K562 (cell line): ENCODE data around the gene CNIH4. TPM values are rescaled to one million over a fixed set of nuclear protein-coding genes. Genes with fewer than 3 reads are reported as not detected.

ENCODE experiments used
- HDGF ChIP-seq: fragments of 450-650 bp; IDR thresholded peaks from 2 replicates; pipeline ENCODE4 v1.6.1; 2016
- KLF13 ChIP-seq: fragments of 450-650 bp; IDR thresholded peaks from 2 replicates; pipeline ENCODE4 v1.6.1; 2016; ENCODE audit warnings: missing genetic modification characterization, low read depth, mild to moderate bottlenecking, missing compliant biosample characterization, moderate library complexity, borderline replicate concordance
- KLF16 ChIP-seq: IDR thresholded peaks from 2 replicates; pipeline ENCODE4 v1.6.1; 2016; ENCODE audit warnings: antibody characterized with exemption
- MYBL2 ChIP-seq, 2 experiments: fragments of 450-650 bp in 1 of 2; sonication (generic) in 1 of 2; formaldehyde crosslinking in 1 of 2; IDR thresholded peaks; 2 replicates each; pipeline versions ENCODE4 v1.6.1 to v1.8.1; 2017 to 2022; ENCODE audit warnings: borderline replicate concordance in 1 of 2, inconsistent platforms in 1 of 2, low read depth in 1 of 2, mild to moderate bottlenecking in 1 of 2, missing genetic modification reagents in 1 of 2, moderate library complexity in 1 of 2
- NONO ChIP-seq, 2 experiments: fragments of 200-400 bp in 1 of 2; fragments of 450-650 bp in 1 of 2; formaldehyde crosslinking in 1 of 2; IDR thresholded peaks; 2 replicates each; pipeline ENCODE4 v1.6.1; 2017; ENCODE audit warnings: low read depth in 2 of 2, mild to moderate bottlenecking in 2 of 2, moderate library complexity in 2 of 2, low read length in 1 of 2
- NR1H2 ChIP-seq: sonication (generic); formaldehyde crosslinking; IDR thresholded peaks from 2 replicates; pipeline ENCODE4 v1.4.0; 2020; ENCODE audit warnings: mild to moderate bottlenecking, missing genetic modification reagents
- NR3C1 ChIP-seq: sonication (generic); formaldehyde crosslinking; IDR thresholded peaks from 2 replicates; pipeline ENCODE4 v1.8.1; 2022; ENCODE audit warnings: missing genetic modification reagents
- POLR2G ChIP-seq: fragments of 200-400 bp; formaldehyde crosslinking; IDR thresholded peaks from 2 replicates; pipeline ENCODE4 v1.6.1; 2017; ENCODE audit warnings: low read depth, mild to moderate bottlenecking, antibody characterized with exemption, low read length, moderate library complexity
- SMARCC2 ChIP-seq: fragments of 450-650 bp; IDR thresholded peaks from 2 replicates; pipeline ENCODE4 v1.6.1; 2017; ENCODE audit warnings: antibody characterized with exemption, moderate library complexity, mild to moderate bottlenecking, low read depth
- SRSF1 ChIP-seq: fragments of 200-400 bp; formaldehyde crosslinking; IDR thresholded peaks from 2 replicates; pipeline ENCODE4 v1.6.1; 2017; ENCODE audit warnings: mild to moderate bottlenecking, low read depth, low read length, moderate library complexity
- TCF7L2 ChIP-seq: fragments of 150-350 bp; IDR thresholded peaks from 2 replicates; pipeline ENCODE4 v1.6.1; 2016; ENCODE audit warnings: low read depth, mild to moderate bottlenecking, low read length, moderate library complexity
- ZFP1 ChIP-seq: fragments of 450-650 bp; formaldehyde crosslinking; IDR thresholded peaks from 2 replicates; pipeline ENCODE4 v1.4.0; 2020; ENCODE audit warnings: mild to moderate bottlenecking, mixed read lengths
- ZNF384 ChIP-seq: IDR thresholded peaks from 2 replicates; pipeline ENCODE4 v1.6.1; 2012; ENCODE audit warnings: low read depth, low read length, improper control_type of control experiment
- polyA plus RNA-seq, 8 experiments: library from polyadenylated mRNA; depleted of rRNA in 4 of 8; stranded (reverse) in 5 of 8; unstranded in 3 of 8; fragments of >200 nt; fragmentation: Nextera tagmentation in 2 of 8; fragmentation: Illumina TruSeq in 1 of 8; extraction: Ambion mirVana in 2 of 8; extraction: Trizol in 1 of 8; gene quantifications; 2 replicates each; pipeline versions ENCODE4 v1.2.1 to v1.2.3, GENCODE V29; 2011 to 2014; ENCODE audit warnings: inconsistent platforms in 1 of 8, missing spikeins in 1 of 8
- total RNA-seq, 7 experiments: library from RNA; depleted of rRNA in 6 of 7; stranded (reverse); fragments of >200 nt in 6 of 7; fragmentation: Illumina TruSeq in 2 of 7; extraction: Trizol in 2 of 7; gene quantifications; 2 replicates each; pipeline versions ENCODE4 v1.2.1 to v1.2.3, GENCODE V29; 2011 to 2021; ENCODE audit warnings: low replicate concordance in 1 of 7
- TF ChIP-seq, protein P1 (sequence below), 2 experiments: fragments of 250-450 bp in 1 of 2; fragments of 450-650 bp in 1 of 2; sonication (Bioruptor Pico) in 1 of 2; IDR thresholded peaks; 2 replicates each; pipeline versions ENCODE4 v1.6.1 to v1.8.0; 2016 to 2021; ENCODE audit warnings: mild to moderate bottlenecking in 2 of 2, moderate library complexity in 2 of 2, missing compliant biosample characterization in 1 of 2, missing genetic modification characterization in 1 of 2
- TF ChIP-seq, protein P2 (sequence below), 3 experiments: IDR thresholded peaks in 2 of 3; conservative IDR thresholded peaks in 1 of 3; 2 replicates each; pipeline ENCODE4 v1.5.1; 2011 to 2012; ENCODE audit warnings: low read length in 3 of 3, mild to moderate bottlenecking in 3 of 3, control low read depth in 2 of 3, improper control_type of control experiment in 1 of 3, inconsistent platforms in 1 of 3, low read depth in 1 of 3, mixed read lengths in 1 of 3, moderate library complexity in 1 of 3; ENCODE audit not compliant: insufficient read depth in 2 of 3
- TF ChIP-seq, protein P3 (sequence below): conservative IDR thresholded peaks from 2 replicates; pipeline ENCODE4 v1.6.1; 2011; ENCODE audit warnings: low read depth, mild to moderate bottlenecking, low read length; ENCODE audit not compliant: control insufficient read depth
- TF ChIP-seq, protein P4 (sequence below): fragments of 250-450 bp; sonication (Bioruptor Pico); IDR thresholded peaks from 2 replicates; pipeline ENCODE4 v1.5.0; 2022; ENCODE audit warnings: mild to moderate bottlenecking
- TF ChIP-seq, protein P5 (sequence below): sonication (generic); formaldehyde crosslinking; IDR thresholded peaks from 2 replicates; pipeline ENCODE4 v1.8.1; 2022; ENCODE audit warnings: missing genetic modification reagents

CNIH4 gene
- total and polyA plus RNA-seq, 9 of the 15 experiments (the other 6 are each of a cell fraction or from before 2014, with no cell fraction given) = 41.3 to 266 (median 61.1) TPM

DNA sequence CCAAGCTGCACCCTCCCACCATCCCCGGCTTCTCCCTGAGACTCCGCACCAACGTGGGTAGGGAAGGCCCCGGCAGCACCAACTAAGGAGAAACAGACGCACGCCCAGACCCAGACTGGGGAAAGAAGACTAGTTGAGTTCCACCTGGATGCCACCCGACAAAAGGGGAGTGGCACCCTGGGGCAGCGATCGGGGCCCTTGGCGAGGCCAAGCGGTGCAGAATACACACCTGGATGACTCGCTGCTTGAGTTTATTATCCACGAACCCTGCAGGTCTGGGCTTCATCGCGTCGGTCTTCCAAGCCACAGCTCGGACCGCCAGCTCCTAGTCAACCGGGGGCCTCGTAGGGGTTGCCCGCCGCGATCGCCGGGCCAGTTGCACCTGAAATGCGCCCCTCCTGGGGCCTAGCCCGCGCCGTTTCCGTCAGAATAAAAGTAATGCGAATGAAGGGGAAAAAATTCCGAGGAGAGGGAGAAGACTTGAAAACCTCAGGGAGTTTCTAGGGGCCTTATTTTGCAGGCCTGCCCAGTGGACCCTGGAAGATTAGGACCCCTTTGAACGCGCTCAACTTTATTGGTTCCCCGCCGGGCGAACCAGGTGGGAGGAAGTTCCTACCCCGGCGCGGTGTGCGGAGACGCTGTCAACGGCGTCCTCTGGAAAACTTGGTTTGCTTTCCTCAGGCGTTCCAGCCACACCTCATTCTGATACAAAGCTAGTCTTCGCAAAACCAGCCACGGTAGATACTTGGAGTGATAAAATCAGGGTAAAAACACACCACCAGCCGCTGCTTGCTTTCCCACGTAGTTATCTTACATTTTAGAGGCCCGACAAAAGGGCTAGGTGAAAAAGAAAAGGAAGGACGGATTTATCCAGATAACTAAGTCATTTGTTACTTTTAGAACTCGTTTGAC is 26.6 kb upstream of the CNIH4 start, which contains the start of gene NVL (continued):
- TF ChIP-seq, protein P1, sequence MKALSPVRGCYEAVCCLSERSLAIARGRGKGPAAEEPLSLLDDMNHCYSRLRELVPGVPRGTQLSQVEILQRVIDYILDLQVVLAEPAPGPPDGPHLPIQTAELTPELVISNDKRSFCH (CRISPR knock-in tag; IDR thresholded peaks at IDR 0.05) = no peak
- TF ChIP-seq, protein P1 (tag; IDR thresholded peaks at IDR 0.05) = peak; percentile 49; the same call in 1 of the 2 replicates
- no peak for TF ChIP-seq SMARCC2
- TF ChIP-seq, protein P2, sequence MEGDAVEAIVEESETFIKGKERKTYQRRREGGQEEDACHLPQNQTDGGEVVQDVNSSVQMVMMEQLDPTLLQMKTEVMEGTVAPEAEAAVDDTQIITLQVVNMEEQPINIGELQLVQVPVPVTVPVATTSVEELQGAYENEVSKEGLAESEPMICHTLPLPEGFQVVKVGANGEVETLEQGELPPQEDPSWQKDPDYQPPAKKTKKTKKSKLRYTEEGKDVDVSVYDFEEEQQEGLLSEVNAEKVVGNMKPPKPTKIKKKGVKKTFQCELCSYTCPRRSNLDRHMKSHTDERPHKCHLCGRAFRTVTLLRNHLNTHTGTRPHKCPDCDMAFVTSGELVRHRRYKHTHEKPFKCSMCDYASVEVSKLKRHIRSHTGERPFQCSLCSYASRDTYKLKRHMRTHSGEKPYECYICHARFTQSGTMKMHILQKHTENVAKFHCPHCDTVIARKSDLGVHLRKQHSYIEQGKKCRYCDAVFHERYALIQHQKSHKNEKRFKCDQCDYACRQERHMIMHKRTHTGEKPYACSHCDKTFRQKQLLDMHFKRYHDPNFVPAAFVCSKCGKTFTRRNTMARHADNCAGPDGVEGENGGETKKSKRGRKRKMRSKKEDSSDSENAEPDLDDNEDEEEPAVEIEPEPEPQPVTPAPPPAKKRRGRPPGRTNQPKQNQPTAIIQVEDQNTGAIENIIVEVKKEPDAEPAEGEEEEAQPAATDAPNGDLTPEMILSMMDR (IDR thresholded peaks at IDR 0.05 in 2 of 3, conservative IDR thresholded peaks at IDR 0.05 in 1 of 3; ENCODE audit: insufficient read depth in 2 of 3, low read depth in 1 of 3, low read length in 3 of 3) = no peak
- TF ChIP-seq ZFP1 (CRISPR knock-in tag) = peak; percentile 72
- peak; percentile 15; the same call in 1 of the 2 replicates for TF ChIP-seq MYBL2 (IDR thresholded peaks at IDR 0.05; ENCODE audit: low read depth)
- TF ChIP-seq MYBL2 (CRISPR knock-in tag; IDR thresholded peaks at IDR 0.05; ENCODE audit: borderline replicate concordance) = no peak
- TF ChIP-seq, protein P3, sequence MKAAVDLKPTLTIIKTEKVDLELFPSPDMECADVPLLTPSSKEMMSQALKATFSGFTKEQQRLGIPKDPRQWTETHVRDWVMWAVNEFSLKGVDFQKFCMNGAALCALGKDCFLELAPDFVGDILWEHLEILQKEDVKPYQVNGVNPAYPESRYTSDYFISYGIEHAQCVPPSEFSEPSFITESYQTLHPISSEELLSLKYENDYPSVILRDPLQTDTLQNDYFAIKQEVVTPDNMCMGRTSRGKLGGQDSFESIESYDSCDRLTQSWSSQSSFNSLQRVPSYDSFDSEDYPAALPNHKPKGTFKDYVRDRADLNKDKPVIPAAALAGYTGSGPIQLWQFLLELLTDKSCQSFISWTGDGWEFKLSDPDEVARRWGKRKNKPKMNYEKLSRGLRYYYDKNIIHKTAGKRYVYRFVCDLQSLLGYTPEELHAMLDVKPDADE = peak; percentile 96
- TF ChIP-seq NR3C1 (CRISPR knock-in tag) = no peak
- TF ChIP-seq TCF7L2 = no peak
- TF ChIP-seq KLF13 (tag) = no peak; the same call in 1 of the 2 replicates
- TF ChIP-seq KLF16 = no peak
- peak in 1 of 2 experiments; percentile 54; a peak in 1 of 4 replicates for TF ChIP-seq NONO (IDR thresholded peaks at IDR 0.05; ENCODE audit: low read depth in 2 of 2, low read length in 1 of 2)
- TF ChIP-seq POLR2G = peak; percentile 84
- TF ChIP-seq SRSF1 = no peak
- no peak for TF ChIP-seq HDGF
- TF ChIP-seq, protein P4, sequence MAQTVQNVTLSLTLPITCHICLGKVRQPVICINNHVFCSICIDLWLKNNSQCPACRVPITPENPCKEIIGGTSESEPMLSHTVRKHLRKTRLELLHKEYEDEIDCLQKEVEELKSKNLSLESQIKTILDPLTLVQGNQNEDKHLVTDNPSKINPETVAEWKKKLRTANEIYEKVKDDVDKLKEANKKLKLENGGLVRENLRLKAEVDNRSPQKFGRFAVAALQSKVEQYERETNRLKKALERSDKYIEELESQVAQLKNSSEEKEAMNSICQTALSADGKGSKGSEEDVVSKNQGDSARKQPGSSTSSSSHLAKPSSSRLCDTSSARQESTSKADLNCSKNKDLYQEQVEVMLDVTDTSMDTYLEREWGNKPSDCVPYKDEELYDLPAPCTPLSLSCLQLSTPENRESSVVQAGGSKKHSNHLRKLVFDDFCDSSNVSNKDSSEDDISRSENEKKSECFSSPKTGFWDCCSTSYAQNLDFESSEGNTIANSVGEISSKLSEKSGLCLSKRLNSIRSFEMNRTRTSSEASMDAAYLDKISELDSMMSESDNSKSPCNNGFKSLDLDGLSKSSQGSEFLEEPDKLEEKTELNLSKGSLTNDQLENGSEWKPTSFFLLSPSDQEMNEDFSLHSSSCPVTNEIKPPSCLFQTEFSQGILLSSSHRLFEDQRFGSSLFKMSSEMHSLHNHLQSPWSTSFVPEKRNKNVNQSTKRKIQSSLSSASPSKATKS = no peak
- 0 out of 2 replicates have a peak, but pooled peaks have one; percentile 62 for TF ChIP-seq NR1H2 (CRISPR knock-in tag)
- TF ChIP-seq ZNF384 = peak; percentile 79
- TF ChIP-seq, protein P5, sequence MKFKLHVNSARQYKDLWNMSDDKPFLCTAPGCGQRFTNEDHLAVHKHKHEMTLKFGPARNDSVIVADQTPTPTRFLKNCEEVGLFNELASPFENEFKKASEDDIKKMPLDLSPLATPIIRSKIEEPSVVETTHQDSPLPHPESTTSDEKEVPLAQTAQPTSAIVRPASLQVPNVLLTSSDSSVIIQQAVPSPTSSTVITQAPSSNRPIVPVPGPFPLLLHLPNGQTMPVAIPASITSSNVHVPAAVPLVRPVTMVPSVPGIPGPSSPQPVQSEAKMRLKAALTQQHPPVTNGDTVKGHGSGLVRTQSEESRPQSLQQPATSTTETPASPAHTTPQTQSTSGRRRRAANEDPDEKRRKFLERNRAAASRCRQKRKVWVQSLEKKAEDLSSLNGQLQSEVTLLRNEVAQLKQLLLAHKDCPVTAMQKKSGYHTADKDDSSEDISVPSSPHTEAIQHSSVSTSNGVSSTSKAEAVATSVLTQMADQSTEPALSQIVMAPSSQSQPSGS (CRISPR knock-in tag) = no peak
